ENCODE results near the gene CEMIP. TPM values are rescaled to one million over a fixed set of nuclear protein-coding genes. Genes with fewer than 3 reads are reported as not detected.

The CEMIP gene
- total RNA-seq, 2 donors from 2014 or later = 1.6 TPM; not detected in 1

DNA sequence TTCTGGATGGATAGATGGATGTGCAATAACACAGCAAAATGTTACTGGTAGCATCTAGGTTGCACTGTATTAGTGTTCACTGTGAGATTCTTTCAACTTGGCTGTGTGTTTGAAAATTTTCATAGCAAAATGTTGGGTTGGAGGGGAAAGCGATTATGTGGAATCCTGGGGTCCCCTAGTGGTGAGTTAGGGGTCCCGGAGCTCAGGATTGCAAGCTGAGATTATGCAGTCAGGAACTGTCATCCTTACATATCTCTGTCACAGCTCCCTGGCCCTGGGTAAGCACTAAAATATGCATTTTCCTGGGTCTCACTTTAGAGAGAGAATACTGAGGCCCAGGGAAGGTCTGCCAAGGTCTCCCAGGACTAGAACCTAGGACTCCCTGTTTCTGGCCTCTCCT, 77.2 kb downstream of the CEMIP start:
- DNase-seq (no peak), ATAC-seq (no peak)
- peak overlapping the region in 1 of 4 donors; percentile 51 for H3K27ac ChIP-seq
- H3K4me1 ChIP-seq = peaks cover 12% of the 10 kb centered on the region
- 53 to 54% methylated on average over 2 of the region's 2 CpGs for WGBS, 2 donors
- intact Hi-C loops (cut with DNase I) = no loop called here
- no peak overlapping the region for H3K4me3 ChIP-seq
- no peaks in the 10 kb centered on the region for H3K9me3 ChIP-seq
- no peaks in the 10 kb centered on the region for H3K27me3 ChIP-seq
- TF ChIP-seq, protein P1, sequence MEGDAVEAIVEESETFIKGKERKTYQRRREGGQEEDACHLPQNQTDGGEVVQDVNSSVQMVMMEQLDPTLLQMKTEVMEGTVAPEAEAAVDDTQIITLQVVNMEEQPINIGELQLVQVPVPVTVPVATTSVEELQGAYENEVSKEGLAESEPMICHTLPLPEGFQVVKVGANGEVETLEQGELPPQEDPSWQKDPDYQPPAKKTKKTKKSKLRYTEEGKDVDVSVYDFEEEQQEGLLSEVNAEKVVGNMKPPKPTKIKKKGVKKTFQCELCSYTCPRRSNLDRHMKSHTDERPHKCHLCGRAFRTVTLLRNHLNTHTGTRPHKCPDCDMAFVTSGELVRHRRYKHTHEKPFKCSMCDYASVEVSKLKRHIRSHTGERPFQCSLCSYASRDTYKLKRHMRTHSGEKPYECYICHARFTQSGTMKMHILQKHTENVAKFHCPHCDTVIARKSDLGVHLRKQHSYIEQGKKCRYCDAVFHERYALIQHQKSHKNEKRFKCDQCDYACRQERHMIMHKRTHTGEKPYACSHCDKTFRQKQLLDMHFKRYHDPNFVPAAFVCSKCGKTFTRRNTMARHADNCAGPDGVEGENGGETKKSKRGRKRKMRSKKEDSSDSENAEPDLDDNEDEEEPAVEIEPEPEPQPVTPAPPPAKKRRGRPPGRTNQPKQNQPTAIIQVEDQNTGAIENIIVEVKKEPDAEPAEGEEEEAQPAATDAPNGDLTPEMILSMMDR (IDR thresholded peaks at IDR 0.05) = no peak
- TF ChIP-seq POLR2A (IDR thresholded peaks at IDR 0.05) = no peak
- no peaks in the 10 kb centered on the region for H3K36me3 ChIP-seq (replicated peaks in 1 of 2; ENCODE audit: insufficient read depth in 1 of 2, low read depth in 2 of 2)

DNA sequence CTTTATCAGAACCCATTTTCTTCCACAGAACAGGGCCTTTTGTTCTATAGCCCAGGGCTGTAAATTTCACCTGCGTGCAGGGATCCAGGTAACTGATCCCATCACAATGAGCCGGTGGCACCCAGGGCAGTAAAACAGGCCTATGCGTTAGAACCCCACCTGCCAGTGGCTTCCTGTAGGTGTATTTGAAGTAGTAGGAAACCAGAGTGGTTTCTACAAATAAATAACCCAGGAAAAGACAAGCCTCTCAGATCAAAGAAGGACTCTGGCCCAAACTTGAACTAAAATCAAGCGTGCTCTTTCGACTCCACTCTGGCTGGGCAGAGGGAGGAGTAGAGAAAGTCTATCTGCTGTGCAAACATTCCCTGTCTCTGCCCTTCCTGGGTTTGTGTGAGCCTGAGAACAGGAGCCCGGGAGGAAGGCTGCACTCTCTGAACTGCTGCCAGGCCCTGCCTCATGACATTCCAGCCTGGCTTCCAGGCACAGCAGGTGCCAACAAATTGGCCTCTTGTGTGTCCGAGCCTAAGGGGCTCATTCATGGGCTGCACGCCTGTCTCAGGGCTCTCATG, 77.7 kb downstream of the CEMIP start:
- no peak overlapping the region for H3K4me3 ChIP-seq
- peak; percentile 85 for ATAC-seq
- no peaks in the 10 kb centered on the region for H3K36me3 ChIP-seq (replicated peaks in 1 of 2; ENCODE audit: insufficient read depth in 1 of 2, low read depth in 2 of 2)
- intact Hi-C loops (cut with DNase I) = no loop called here
- H3K4me1 ChIP-seq = peaks cover 12% of the 10 kb centered on the region
- H3K27ac ChIP-seq = peak overlapping the region in 2 of 4 donors; percentile 40 to 51
- H3K9me3 ChIP-seq = no peaks in the 10 kb centered on the region
- TF ChIP-seq POLR2A (IDR thresholded peaks at IDR 0.05) = no peak
- TF ChIP-seq, protein P1 (IDR thresholded peaks at IDR 0.05) = no peak
- H3K27me3 ChIP-seq = no peaks in the 10 kb centered on the region
- DNase-seq = peak; percentile 73 to 88 (median 79)
- 15 to 20% methylated on average over 7 to 8 of the region's 8 CpGs for WGBS, 2 donors

DNA sequence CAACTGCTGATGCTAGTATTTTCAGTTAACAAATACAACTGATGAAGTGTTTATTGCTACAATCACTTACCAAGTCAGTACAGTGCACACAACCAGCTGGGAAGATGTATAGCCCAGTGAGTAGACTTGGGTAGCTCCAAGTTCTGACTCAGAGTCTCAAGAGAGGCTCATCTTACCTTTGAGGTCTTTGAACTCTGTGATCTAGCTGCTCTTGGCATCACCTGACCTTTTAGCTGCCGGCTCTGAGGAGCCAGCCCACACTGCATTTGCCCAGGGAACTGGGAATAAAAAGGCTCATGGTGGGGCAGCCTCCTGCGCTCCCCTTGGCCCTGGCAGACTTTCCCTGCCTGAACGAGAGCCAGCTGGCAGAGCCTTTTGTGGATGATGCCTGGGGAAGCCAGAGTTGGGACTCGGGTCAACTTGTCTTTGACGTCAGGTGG, 82.6 kb downstream of the CEMIP start:
- TF ChIP-seq, protein P1 (IDR thresholded peaks at IDR 0.05) = no peak
- TF ChIP-seq POLR2A (IDR thresholded peaks at IDR 0.05) = no peak
- Histone ChIP-seq H3K9me3 (no peaks in the 10 kb centered on the region), H3K4me1 (peaks cover 9% of the 10 kb centered on the region), H3K4me3 (no peak overlapping the region), H3K36me3 (replicated peaks in 1 of 2; ENCODE audit: insufficient read depth in 1 of 2, low read depth in 2 of 2) (no peaks in the 10 kb centered on the region), H3K27ac (no peak overlapping the region), H3K27me3 (no peaks in the 10 kb centered on the region)
- intact Hi-C loops (cut with DNase I) = no loop called here
- 79 to 82% methylated on average over 4 to 5 of the region's 5 CpGs for WGBS, 2 donors
- ATAC-seq (no peak), DNase-seq (no peak)

DNA sequence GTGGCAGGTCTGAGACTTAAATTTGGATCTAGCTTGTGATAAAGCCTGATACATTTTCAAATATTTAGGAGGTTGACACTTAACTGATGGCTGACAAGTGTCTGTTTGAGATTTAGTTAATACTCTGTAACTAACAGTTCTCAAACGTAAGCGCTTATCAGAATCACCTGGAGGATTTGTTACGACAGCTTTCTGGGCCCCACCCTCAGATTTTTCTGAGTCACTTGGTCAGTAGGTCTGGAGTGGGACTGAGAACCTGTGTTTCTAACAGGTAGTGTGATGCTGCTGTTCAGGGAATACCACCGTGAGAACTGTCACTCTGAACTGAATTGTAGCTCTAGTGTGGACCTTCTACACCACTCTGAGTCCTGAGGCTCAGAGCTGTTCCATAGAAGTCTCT, 85.5 kb downstream of the CEMIP start:
- Histone ChIP-seq H3K36me3 (replicated peaks in 1 of 2; ENCODE audit: insufficient read depth in 1 of 2, low read depth in 2 of 2) (no peaks in the 10 kb centered on the region), H3K27ac (no peak overlapping the region), H3K9me3 (no peaks in the 10 kb centered on the region), H3K4me1 (no peaks in the 10 kb centered on the region), H3K4me3 (no peak overlapping the region), H3K27me3 (no peaks in the 10 kb centered on the region)
- intact Hi-C loops (cut with DNase I) = no loop called here
- WGBS, 2 donors = 95 to 100% methylated on average over 4 of the region's 4 CpGs
- DNase-seq (no peak), ATAC-seq (no peak)
- TF ChIP-seq, protein P1 (IDR thresholded peaks at IDR 0.05) = no peak
- TF ChIP-seq POLR2A (IDR thresholded peaks at IDR 0.05) = no peak

DNA sequence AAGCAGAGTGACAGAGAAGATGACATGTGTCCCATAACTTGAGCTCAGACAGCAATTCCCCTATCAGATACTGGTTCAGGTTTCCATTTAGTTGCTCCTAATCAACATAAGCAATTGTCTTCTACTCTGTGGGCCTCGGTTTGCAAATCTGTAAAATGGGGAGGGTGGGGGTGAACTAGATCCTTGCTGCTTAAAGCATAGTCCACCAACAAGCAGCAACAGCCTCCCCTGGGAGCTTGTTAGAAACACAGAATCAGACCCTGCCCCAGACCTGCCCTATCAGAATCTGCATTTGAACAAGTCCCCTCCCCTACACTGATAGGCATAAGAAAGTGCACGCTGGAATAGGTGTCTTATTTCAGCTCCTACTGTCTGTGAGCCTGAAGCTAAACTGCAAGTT, 87.8 kb downstream of the CEMIP start:
- 84 to 95% methylated on average over 2 of the region's 2 CpGs for WGBS, 2 donors
- ATAC-seq = no peak

More for the DNA sequence above, 87.8 kb downstream of the CEMIP start:
- Histone ChIP-seq H3K27ac (no peak overlapping the region), H3K27me3 (no peaks in the 10 kb centered on the region), H3K9me3 (no peaks in the 10 kb centered on the region), H3K4me1 (no peaks in the 10 kb centered on the region), H3K4me3 (no peak overlapping the region), H3K36me3 (replicated peaks in 1 of 2; ENCODE audit: insufficient read depth in 1 of 2, low read depth in 2 of 2) (no peaks in the 10 kb centered on the region)
- no peak for DNase-seq
- TF ChIP-seq, protein P1 (IDR thresholded peaks at IDR 0.05) = no peak
- no peak for TF ChIP-seq POLR2A (IDR thresholded peaks at IDR 0.05)
- intact Hi-C loops (cut with DNase I) = no loop called here
